22Rv1 (cell line): ENCODE measurements around the gene RDH11.
A peak's percentile ranks its signal among the peaks of the same experiment; 100 is the strongest.

Source experiments
- H3K27ac ChIP-seq: fragments of 450-650 bp; 2 replicates; pipeline ENCODE4 v1.5.1; 2017
- ZFX ChIP-seq: fragments of 450-650 bp; IDR thresholded peaks from 2 replicates; pipeline ENCODE4 v1.6.1; 2017; ENCODE audit warnings: antibody characterized with exemption, borderline replicate concordance
- TF ChIP-seq, protein P1 (sequence below): fragments of 450-650 bp; IDR thresholded peaks from 2 replicates; pipeline ENCODE4 v1.5.1; 2017; ENCODE audit warnings: mild to moderate bottlenecking

The RDH11 gene

DNA sequence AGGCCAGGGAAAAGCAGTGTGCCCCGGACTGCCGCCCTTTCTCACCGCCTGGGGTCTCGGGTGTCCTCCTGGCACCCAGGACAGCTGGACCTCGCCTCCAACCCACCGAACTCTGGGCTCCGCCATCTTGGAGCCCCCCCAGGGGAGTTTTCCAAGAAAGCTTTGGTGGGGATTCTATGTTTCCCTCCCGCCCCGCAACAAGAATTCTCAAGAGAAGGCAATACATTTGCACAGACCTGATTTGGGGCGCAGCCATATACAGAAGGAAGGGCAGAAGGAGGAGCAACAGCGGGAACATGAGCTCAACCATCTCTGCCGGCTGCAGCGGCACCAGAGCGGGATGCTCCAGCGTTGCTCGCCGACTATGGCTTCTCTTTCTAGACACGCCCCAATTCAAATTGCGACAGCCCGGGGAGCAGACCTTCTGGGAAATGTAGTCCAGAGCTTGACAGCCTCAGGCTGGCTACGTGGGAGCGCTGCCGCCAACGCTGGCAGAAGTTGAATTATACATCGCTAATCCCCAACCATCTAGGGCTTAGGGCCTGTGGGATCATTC is at the start of gene RDH11:
TSS of gene RDH11 (minus strand) at position 371 of the 556 bp plus-strand sequence. CDS start at position 310, 61 bp downstream.
- TF ChIP-seq, protein P1, sequence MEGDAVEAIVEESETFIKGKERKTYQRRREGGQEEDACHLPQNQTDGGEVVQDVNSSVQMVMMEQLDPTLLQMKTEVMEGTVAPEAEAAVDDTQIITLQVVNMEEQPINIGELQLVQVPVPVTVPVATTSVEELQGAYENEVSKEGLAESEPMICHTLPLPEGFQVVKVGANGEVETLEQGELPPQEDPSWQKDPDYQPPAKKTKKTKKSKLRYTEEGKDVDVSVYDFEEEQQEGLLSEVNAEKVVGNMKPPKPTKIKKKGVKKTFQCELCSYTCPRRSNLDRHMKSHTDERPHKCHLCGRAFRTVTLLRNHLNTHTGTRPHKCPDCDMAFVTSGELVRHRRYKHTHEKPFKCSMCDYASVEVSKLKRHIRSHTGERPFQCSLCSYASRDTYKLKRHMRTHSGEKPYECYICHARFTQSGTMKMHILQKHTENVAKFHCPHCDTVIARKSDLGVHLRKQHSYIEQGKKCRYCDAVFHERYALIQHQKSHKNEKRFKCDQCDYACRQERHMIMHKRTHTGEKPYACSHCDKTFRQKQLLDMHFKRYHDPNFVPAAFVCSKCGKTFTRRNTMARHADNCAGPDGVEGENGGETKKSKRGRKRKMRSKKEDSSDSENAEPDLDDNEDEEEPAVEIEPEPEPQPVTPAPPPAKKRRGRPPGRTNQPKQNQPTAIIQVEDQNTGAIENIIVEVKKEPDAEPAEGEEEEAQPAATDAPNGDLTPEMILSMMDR, result no peak
- TF ChIP-seq ZFX, result no peak

DNA sequence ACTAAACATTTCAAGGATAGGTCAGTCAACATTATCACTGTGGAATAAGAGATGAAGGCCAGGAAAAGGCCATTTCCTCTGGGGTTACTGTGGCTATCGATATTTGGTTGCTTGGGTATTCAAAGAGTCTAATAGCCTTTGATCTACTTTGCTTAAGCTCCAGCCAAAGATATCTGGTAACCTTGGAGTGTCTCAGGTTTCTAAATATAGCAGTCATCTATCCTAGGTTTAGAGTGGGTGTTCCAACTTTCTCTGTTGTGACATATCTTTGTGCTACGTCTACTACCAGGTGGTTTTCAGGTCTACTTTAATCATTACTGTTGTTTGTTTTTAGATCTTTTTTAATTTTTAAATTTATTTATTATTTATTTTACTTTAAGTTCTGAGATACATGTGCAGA is 48.5 kb upstream of the RDH11 start:
- TF ChIP-seq ZFX, result no peak
- TF ChIP-seq, protein P1, result no peak
- H3K27ac ChIP-seq, result no peak overlapping the region

More for the DNA sequence above, at the start of gene RDH11:
- H3K27ac ChIP-seq, result peak within 1 kb of the TSS; percentile 91

- peak overlapping the region; percentile 96 for H3K27ac ChIP-seq
Measured at GRCh38 chr14:67738740-67739504, 43.4 kb upstream of the RDH11 start.

GRCh38 chr14:67736771-67737170 is 41.2 kb upstream of the RDH11 start:
- no peak overlapping the region for H3K27ac ChIP-seq
- no peak for TF ChIP-seq ZFX
- TF ChIP-seq, protein P1, result no peak

More at GRCh38 chr14:67738740-67739504, 43.4 kb upstream of the RDH11 start:
- TF ChIP-seq, protein P1, result no peak
- TF ChIP-seq ZFX, result no peak

GRCh38 chr14:67735336-67736147 is 40.0 kb upstream of the RDH11 start:
- TF ChIP-seq, protein P1, result no peak
- TF ChIP-seq ZFX, result no peak
- no peak overlapping the region for H3K27ac ChIP-seq

- no peak for TF ChIP-seq ZFX
- TF ChIP-seq, protein P1, result no peak
Measured at GRCh38 chr14:67734675-67735074, 39.1 kb upstream of the RDH11 start.

GRCh38 chr14:67733616-67734015 is 38.1 kb upstream of the RDH11 start:
- TF ChIP-seq ZFX, result no peak
- TF ChIP-seq, protein P1, result no peak
- H3K27ac ChIP-seq, result no peak overlapping the region

More at GRCh38 chr14:67734675-67735074, 39.1 kb upstream of the RDH11 start:
- no peak overlapping the region for H3K27ac ChIP-seq
